H9 (cell line): ENCODE results near the gene POU2AF1. TPM values are rescaled to one million over a fixed set of nuclear protein-coding genes. Genes with fewer than 3 reads are reported as not detected.

ENCODE experiments used
- DNase-seq: peaks from one replicate; pipeline ENCODE4 v3.0.0-alpha.2; 2017
- H2AFZ ChIP-seq: one replicate; pipeline ENCODE4 v1.6.1; 2013; ENCODE audit warnings: mild to moderate bottlenecking, low read length, control low read depth, moderate library complexity
- H2AK5ac ChIP-seq: 2 replicates; pipeline ENCODE4 v1.6.1; 2013; ENCODE audit warnings: low read length, control low read depth, mixed read lengths; ENCODE audit not compliant: insufficient read length
- H2BK120ac ChIP-seq: one replicate; pipeline ENCODE4 v1.6.1; 2013; ENCODE audit warnings: low read depth, mild to moderate bottlenecking, low read length, control low read depth, inconsistent platforms; ENCODE audit not compliant: poor library complexity, severe bottlenecking
- H2BK12ac ChIP-seq: 2 replicates; pipeline ENCODE4 v1.6.1; 2013; ENCODE audit warnings: low read length, control low read depth, mixed read lengths, low read depth; ENCODE audit not compliant: insufficient read length
- H2BK15ac ChIP-seq: 2 replicates; pipeline ENCODE4 v1.6.1; 2013; ENCODE audit warnings: low read depth, low read length, control low read depth
- H2BK20ac ChIP-seq: one replicate; pipeline ENCODE4 v1.6.1; 2013; ENCODE audit warnings: low read depth, mild to moderate bottlenecking, low read length, control low read depth, inconsistent platforms; ENCODE audit not compliant: poor library complexity, severe bottlenecking
- H2BK5ac ChIP-seq: 2 replicates; pipeline ENCODE4 v1.6.1; 2013; ENCODE audit warnings: low read length, control low read depth, mixed read lengths; ENCODE audit not compliant: insufficient read length
- H3K14ac ChIP-seq: 2 replicates; pipeline ENCODE4 v1.6.1; 2013; ENCODE audit warnings: low read length, control low read depth; ENCODE audit not compliant: insufficient read depth
- H3K18ac ChIP-seq: 2 replicates; pipeline ENCODE4 v1.6.1; 2013; ENCODE audit warnings: low read depth, mild to moderate bottlenecking, mixed read lengths, low read length, control low read depth; ENCODE audit not compliant: insufficient read length
- H3K23ac ChIP-seq: 2 replicates; pipeline ENCODE4 v1.6.1; 2013; ENCODE audit warnings: low read length, control low read depth, mixed read lengths, low read depth; ENCODE audit not compliant: insufficient read length
- H3K23me2 ChIP-seq: 2 replicates; pipeline ENCODE4 v1.6.1; 2013; ENCODE audit warnings: low read depth, mild to moderate bottlenecking, mixed read lengths, low read length, control low read depth; ENCODE audit not compliant: insufficient read length, poor library complexity, severe bottlenecking
- H3K27ac ChIP-seq: 2 replicates; pipeline ENCODE4 v1.5.1; 2013; ENCODE audit warnings: low read length, control low read depth, mixed read lengths, low read depth; ENCODE audit not compliant: insufficient read length
- H3K27me3 ChIP-seq: 2 replicates; pipeline ENCODE4 v1.6.1; 2013; ENCODE audit warnings: low read length, control low read depth, inconsistent platforms; ENCODE audit not compliant: insufficient read depth
- H3K4ac ChIP-seq: 2 replicates; pipeline ENCODE4 v1.6.1; 2013; ENCODE audit warnings: low read depth, mild to moderate bottlenecking, control low read depth, inconsistent platforms, low read length, moderate library complexity
- H3K4me1 ChIP-seq: 2 replicates; pipeline ENCODE4 v1.6.1; 2013; ENCODE audit warnings: low read length, control low read depth, inconsistent platforms; ENCODE audit not compliant: insufficient read depth
- H3K4me2 ChIP-seq: 2 replicates; pipeline ENCODE4 v1.6.1; 2013; ENCODE audit warnings: low read length, control low read depth, mixed read lengths; ENCODE audit not compliant: insufficient read length, insufficient read depth
- H3K56ac ChIP-seq: 2 replicates; pipeline ENCODE4 v1.6.1; 2013; ENCODE audit warnings: low read depth, mild to moderate bottlenecking, mixed read lengths, low read length, control low read depth; ENCODE audit not compliant: insufficient read length
- H3K79me1 ChIP-seq: 2 replicates; pipeline ENCODE4 v1.6.1; 2013; ENCODE audit warnings: low read depth, mild to moderate bottlenecking, moderate library complexity, low read length, control low read depth, inconsistent platforms; ENCODE audit not compliant: insufficient read depth, poor library complexity, severe bottlenecking
- H3K79me2 ChIP-seq: 2 replicates; pipeline ENCODE4 v1.6.1; 2013; ENCODE audit warnings: low read length, control low read depth, inconsistent platforms; ENCODE audit not compliant: insufficient read depth
- H3K9ac ChIP-seq: 2 replicates; pipeline ENCODE4 v1.6.1; 2013; ENCODE audit warnings: low read length, control low read depth, mixed read lengths; ENCODE audit not compliant: insufficient read length; ENCODE audit errors: extremely low read depth
- H3K9me3 ChIP-seq: one replicate; pipeline ENCODE4 v1.6.1; 2013; ENCODE audit warnings: low read depth, low read length, inconsistent platforms; ENCODE audit not compliant: control insufficient read depth
- H3T11ph ChIP-seq: one replicate; pipeline ENCODE4 v1.6.1; 2013; ENCODE audit warnings: mild to moderate bottlenecking, low read length, control low read depth, inconsistent platforms
- H4K20me1 ChIP-seq: one replicate; pipeline ENCODE4 v1.6.1; 2013; ENCODE audit not compliant: control insufficient read depth, insufficient read length, insufficient read depth
- H4K5ac ChIP-seq: 2 replicates; pipeline ENCODE4 v1.6.1; 2013; ENCODE audit warnings: low read depth, mild to moderate bottlenecking, mixed read lengths, low read length, control low read depth; ENCODE audit not compliant: insufficient read length
- H4K8ac ChIP-seq: replicated peaks from 2 replicates; pipeline ENCODE4 v1.6.1; 2013; ENCODE audit warnings: low read length, control low read depth, mixed read lengths, low read depth; ENCODE audit not compliant: insufficient read length
- H4K91ac ChIP-seq: 2 replicates; pipeline ENCODE4 v1.6.1; 2013; ENCODE audit warnings: low read depth, mild to moderate bottlenecking, moderate library complexity, mixed read lengths, low read length, control low read depth; ENCODE audit not compliant: insufficient read length
- H3K27ac Mint-ChIP-seq, 3 experiments: 2 replicates in 2 of 3; 3 replicates in 1 of 3; pipeline ENCODE4 v1.8.0; 2020 to 2021; ENCODE audit warnings: mixed read lengths in 3 of 3, mild to moderate bottlenecking in 1 of 3, moderate library complexity in 1 of 3
- H3K27me3 Mint-ChIP-seq: 2 replicates; pipeline ENCODE4 v1.8.0; 2021; ENCODE audit warnings: low read depth, mild to moderate bottlenecking, moderate library complexity, mixed read lengths
- H3K36me3 Mint-ChIP-seq, 3 experiments: 2 replicates in 2 of 3; 3 replicates in 1 of 3; pipeline ENCODE4 v1.8.0; 2020 to 2021; ENCODE audit warnings: low read depth in 3 of 3, mixed read lengths in 3 of 3; ENCODE audit not compliant: insufficient read depth in 1 of 3
- H3K4me1 Mint-ChIP-seq, 2 experiments: 2 replicates each; pipeline ENCODE4 v1.8.0; 2020; ENCODE audit warnings: mixed read lengths in 2 of 2
- H3K4me3 Mint-ChIP-seq, 2 experiments: 2 replicates in 1 of 2; 3 replicates in 1 of 2; pipeline ENCODE4 v1.8.0; 2020 to 2021; ENCODE audit warnings: mild to moderate bottlenecking in 2 of 2, mixed read lengths in 2 of 2, moderate library complexity in 1 of 2
- H3K9me3 Mint-ChIP-seq, 2 experiments: 2 replicates in 1 of 2; 3 replicates in 1 of 2; pipeline ENCODE4 v1.8.0; 2020; ENCODE audit warnings: mild to moderate bottlenecking in 2 of 2, mixed read lengths in 2 of 2, moderate library complexity in 1 of 2
- CTCF ChIP-seq: fragments of 200-600 bp; sonication (generic); conservative IDR thresholded peaks from 3 replicates; pipeline ENCODE4 v1.8.0; 2021; ENCODE audit warnings: antibody characterized with exemption, mild to moderate bottlenecking
- WGBS: extraction: QIAGEN DNeasy Blood & Tissue Kit; methylation state at CpG from one replicate; pipeline ENCODE4 v1.1.7; 2013; ENCODE audit warnings: missing lambda C conversion rate, low lambda C conversion rate, mixed read lengths; ENCODE audit not compliant: insufficient read length; ENCODE audit errors: extremely low coverage; 5-methylcytosine and 5-hydroxymethylcytosine counted together
- total RNA-seq: library from RNA; stranded (reverse); gene quantifications from 2 replicates; pipeline ENCODE4 v1.2.1, GENCODE V29; 2021

POU2AF1 gene
- total RNA-seq, 1 experiment from 2014 or later, result not detected

GRCh38 chr11:111411456-111411855 lies 32.4 kb upstream of the POU2AF1 start:
- H3K4me1 Mint-ChIP-seq, result peaks cover 14 to 15% of the 10 kb centered on the region in 2 experiments

More at GRCh38 chr11:111411456-111411855, 32.4 kb upstream of the POU2AF1 start:
- Histone ChIP-seq H3K14ac (no peak overlapping the region), H3K56ac (no peak overlapping the region), H3K27me3 (no peaks in the 10 kb centered on the region), H3K9me3 (no peaks in the 10 kb centered on the region), H2AFZ (no peak overlapping the region), H3K9ac (no peak overlapping the region), H3K4ac (no peak overlapping the region), H4K20me1 (no peaks in the 10 kb centered on the region), H3K23ac (no peak overlapping the region), H3T11ph (no peak overlapping the region), H2BK12ac (no peak overlapping the region), H3K79me2 (no peaks in the 10 kb centered on the region), H3K27ac (no peak overlapping the region), H2BK120ac (no peak overlapping the region), H2BK5ac (no peak overlapping the region), H4K91ac (no peak overlapping the region), H3K4me1 (no peaks in the 10 kb centered on the region), H3K18ac (no peak overlapping the region), H4K5ac (no peak overlapping the region), H3K79me1 (no peaks in the 10 kb centered on the region), H4K8ac (no peak overlapping the region), H2BK15ac (no peak overlapping the region), H2BK20ac (no peak overlapping the region), H2AK5ac (no peak overlapping the region), H3K23me2 (no peaks in the 10 kb centered on the region), H3K4me2 (no peak overlapping the region)
- H3K9me3 Mint-ChIP-seq, result no peaks in the 10 kb centered on the region
- DNase-seq, result no peak
- no peak overlapping the region; a peak in 1 of 7 replicates for H3K27ac Mint-ChIP-seq
- H3K36me3 Mint-ChIP-seq, result no peaks in the 10 kb centered on the region; a peak in 1 of 7 replicates
- H3K27me3 Mint-ChIP-seq, result no peaks in the 10 kb centered on the region
- no peak overlapping the region for H3K4me3 Mint-ChIP-seq
- WGBS, result no CpG with 5 or more reads among the region's 2 CpGs
- TF ChIP-seq CTCF, result no peak
